OCI-LY3 (cell line): ENCODE data around the gene CUL7.

Experiments used
- CTCF ChIP-seq: fragments of 200-600, 300-600 bp; sonication (generic); IDR thresholded peaks from 2 replicates; pipeline ENCODE4 v1.5.1; 2014; ENCODE audit warnings: antibody characterized with exemption, low read length, low read depth
- EZH2phosphoT487 ChIP-seq: fragments of 200-600 bp; shearing (Covaris generic); IDR thresholded peaks from 2 replicates; pipeline ENCODE4 v1.6.1; 2018; ENCODE audit warnings: antibody characterized with exemption, mixed run types, low read depth

GRCh38 chr6:43016943-43017334 lies 36.7 kb downstream of the CUL7 start:
- no peak for TF ChIP-seq CTCF
- no peak for TF ChIP-seq EZH2phosphoT487
